Measurements from ENCODE around the gene PRSS56.

Gene PRSS56

DNA sequence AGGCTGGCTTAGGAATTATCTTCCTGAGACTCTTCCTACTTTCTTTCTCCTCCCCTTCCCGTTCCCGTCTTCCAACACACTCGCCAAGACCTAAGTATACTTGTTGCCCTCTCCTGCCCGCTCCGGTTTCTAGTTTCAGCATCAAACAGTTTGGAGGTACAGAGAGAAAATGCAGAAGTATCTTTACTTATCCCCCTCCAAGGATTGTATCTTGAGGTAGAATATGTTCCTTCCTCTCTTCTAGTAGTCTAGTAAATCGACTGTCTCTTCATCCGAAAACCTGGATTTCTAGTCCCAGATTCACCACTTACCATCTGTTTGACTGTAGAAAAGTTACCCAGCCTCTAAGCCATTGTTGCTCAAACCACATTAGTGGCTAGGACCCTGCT, 31.1 kb downstream of the PRSS56 start:
- TF ChIP-seq, protein P1, sequence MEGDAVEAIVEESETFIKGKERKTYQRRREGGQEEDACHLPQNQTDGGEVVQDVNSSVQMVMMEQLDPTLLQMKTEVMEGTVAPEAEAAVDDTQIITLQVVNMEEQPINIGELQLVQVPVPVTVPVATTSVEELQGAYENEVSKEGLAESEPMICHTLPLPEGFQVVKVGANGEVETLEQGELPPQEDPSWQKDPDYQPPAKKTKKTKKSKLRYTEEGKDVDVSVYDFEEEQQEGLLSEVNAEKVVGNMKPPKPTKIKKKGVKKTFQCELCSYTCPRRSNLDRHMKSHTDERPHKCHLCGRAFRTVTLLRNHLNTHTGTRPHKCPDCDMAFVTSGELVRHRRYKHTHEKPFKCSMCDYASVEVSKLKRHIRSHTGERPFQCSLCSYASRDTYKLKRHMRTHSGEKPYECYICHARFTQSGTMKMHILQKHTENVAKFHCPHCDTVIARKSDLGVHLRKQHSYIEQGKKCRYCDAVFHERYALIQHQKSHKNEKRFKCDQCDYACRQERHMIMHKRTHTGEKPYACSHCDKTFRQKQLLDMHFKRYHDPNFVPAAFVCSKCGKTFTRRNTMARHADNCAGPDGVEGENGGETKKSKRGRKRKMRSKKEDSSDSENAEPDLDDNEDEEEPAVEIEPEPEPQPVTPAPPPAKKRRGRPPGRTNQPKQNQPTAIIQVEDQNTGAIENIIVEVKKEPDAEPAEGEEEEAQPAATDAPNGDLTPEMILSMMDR (IDR thresholded peaks at IDR 0.05; ENCODE audit: low read length, missing control alignments), result no peak
- peak overlapping the region; percentile 95 for H3K4me3 ChIP-seq (replicated peaks; ENCODE audit: low read depth, low read length)
- no peak for DNase-seq (ENCODE audit: low read depth)

DNA sequence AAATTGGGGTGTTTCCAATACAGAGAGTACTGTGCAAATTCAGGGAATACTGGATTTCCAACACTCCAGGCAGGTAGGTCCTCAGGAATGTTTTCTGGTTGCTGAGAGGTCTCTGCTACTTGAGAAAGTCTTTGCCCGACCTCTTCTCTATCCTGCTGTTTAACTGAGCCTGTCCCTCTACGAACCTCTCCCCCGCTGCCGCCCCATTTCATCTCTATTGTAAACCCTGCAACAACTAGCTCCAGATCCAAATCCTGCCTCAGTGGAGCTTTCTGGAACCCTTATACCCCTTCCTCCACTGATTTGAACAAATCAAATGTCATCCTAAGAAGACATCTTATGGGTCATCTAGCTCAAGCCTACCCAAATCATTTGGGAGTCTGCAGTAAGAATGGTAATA, 31.6 kb downstream of the PRSS56 start:
- H3K4me3 ChIP-seq (replicated peaks; ENCODE audit: low read depth, low read length), result peak overlapping the region; percentile 95
- TF ChIP-seq, protein P1 (IDR thresholded peaks at IDR 0.05; ENCODE audit: low read length, missing control alignments), result no peak
- DNase-seq (ENCODE audit: low read depth), result no peak

- no peak for DNase-seq (ENCODE audit: low read depth)
- TF ChIP-seq, protein P1 (IDR thresholded peaks at IDR 0.05; ENCODE audit: low read length, missing control alignments), result no peak
- H3K4me3 ChIP-seq (replicated peaks; ENCODE audit: low read depth, low read length), result no peak overlapping the region
Measured at GRCh38 chr2:232556426-232556825, 36.2 kb downstream of the PRSS56 start.

GRCh38 chr2:232562515-232563151, 42.4 kb downstream of the PRSS56 start:
- TF ChIP-seq, protein P1 (IDR thresholded peaks at IDR 0.05; ENCODE audit: low read length, missing control alignments), result no peak
- H3K4me3 ChIP-seq (replicated peaks; ENCODE audit: low read depth, low read length), result no peak overlapping the region
- DNase-seq (ENCODE audit: low read depth), result no peak

- no peak for DNase-seq (ENCODE audit: low read depth)
- TF ChIP-seq, protein P1 (IDR thresholded peaks at IDR 0.05; ENCODE audit: low read length, missing control alignments), result no peak
- H3K4me3 ChIP-seq (replicated peaks; ENCODE audit: low read depth, low read length), result no peak overlapping the region
Measured at GRCh38 chr2:232563580-232563979, 43.4 kb downstream of the PRSS56 start.

DNA sequence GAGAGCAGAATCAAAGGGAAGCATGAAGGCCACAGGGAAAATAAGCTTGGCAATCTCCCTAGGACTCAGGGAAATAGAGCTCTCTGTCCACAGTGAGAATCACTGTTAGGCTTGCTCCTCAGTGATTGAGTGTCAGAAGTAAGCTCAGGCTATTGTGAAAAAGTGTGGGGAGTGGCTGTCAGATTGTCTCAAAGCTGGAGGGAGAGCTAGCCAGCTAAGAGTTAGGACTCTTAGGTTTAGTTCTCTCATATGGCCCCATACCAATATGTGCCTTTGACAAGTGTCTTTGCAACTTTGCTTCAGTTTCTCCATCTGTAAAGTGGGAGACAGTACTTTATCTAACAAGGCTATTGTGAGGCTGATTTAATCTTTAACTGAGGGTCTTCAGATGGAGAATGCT, 47.5 kb downstream of the PRSS56 start:
- TF ChIP-seq, protein P1 (IDR thresholded peaks at IDR 0.05; ENCODE audit: low read length, missing control alignments), result no peak

DNA sequence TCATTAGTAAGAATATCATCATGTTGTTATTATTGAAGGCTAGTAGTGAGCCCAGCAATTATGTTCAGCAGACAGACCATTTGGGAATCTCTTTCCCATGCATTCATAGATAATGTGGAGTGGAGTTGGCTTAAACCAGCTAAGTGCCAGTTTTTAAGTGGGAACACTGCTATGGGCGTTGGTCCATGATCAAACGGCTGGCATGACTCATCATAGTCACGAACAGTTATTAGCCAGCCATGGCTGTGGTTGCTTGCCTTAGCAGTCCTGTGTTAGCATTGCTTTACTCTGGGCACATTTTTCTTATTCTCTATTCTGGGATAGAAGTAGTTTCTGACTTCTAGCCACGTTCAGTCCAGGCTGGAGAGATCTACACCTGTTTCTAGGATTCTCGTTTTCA, 48.0 kb downstream of the PRSS56 start:
- no peak overlapping the region for H3K4me3 ChIP-seq (replicated peaks; ENCODE audit: low read depth, low read length)
- TF ChIP-seq, protein P1 (IDR thresholded peaks at IDR 0.05; ENCODE audit: low read length, missing control alignments), result no peak
- peak; percentile 65 for DNase-seq (ENCODE audit: low read depth)

More for the DNA sequence above, 47.5 kb downstream of the PRSS56 start:
- H3K4me3 ChIP-seq (replicated peaks; ENCODE audit: low read depth, low read length), result no peak overlapping the region
- DNase-seq (ENCODE audit: low read depth), result no peak
